GM15510 (cell line): ENCODE measurements around the gene GLYATL1B.

ENCODE experiments used
- POLR2A ChIP-seq: IDR thresholded peaks from 3 replicates; pipeline ENCODE4 v1.6.1; 2011; ENCODE audit warnings: borderline replicate concordance; ENCODE audit not compliant: insufficient read length; ENCODE audit errors: extremely low read depth

The GLYATL1B gene

GRCh38 chr11:59112494-59112893, 26.4 kb downstream of the GLYATL1B start:
- TF ChIP-seq POLR2A = no peak

GRCh38 chr11:59114344-59114743, 28.2 kb downstream of the GLYATL1B start:
- no peak for TF ChIP-seq POLR2A

- no peak for TF ChIP-seq POLR2A
Measured at GRCh38 chr11:59115553-59115952, 29.4 kb downstream of the GLYATL1B start.

- no peak for TF ChIP-seq POLR2A
Measured at GRCh38 chr11:59117774-59118173, 31.7 kb downstream of the GLYATL1B start.

- no peak for TF ChIP-seq POLR2A
Measured at GRCh38 chr11:59119826-59120225, 33.7 kb downstream of the GLYATL1B start.

GRCh38 chr11:59135648-59136461, 49.7 kb downstream of the GLYATL1B start:
- TF ChIP-seq POLR2A = no peak

GRCh38 chr11:59137190-59137589, 51.1 kb downstream of the GLYATL1B start:
- no peak for TF ChIP-seq POLR2A

GRCh38 chr11:59138643-59139042, 52.5 kb downstream of the GLYATL1B start:
- TF ChIP-seq POLR2A = no peak

- TF ChIP-seq POLR2A = no peak
Measured at GRCh38 chr11:59141191-59141590, 55.1 kb downstream of the GLYATL1B start.

GRCh38 chr11:59141673-59142460, 55.8 kb downstream of the GLYATL1B start:
- no peak for TF ChIP-seq POLR2A

GRCh38 chr11:59142530-59143507, 56.7 kb downstream of the GLYATL1B start, which contains the start of gene FAM111A:
FAM111A (plus strand) TSS chr11:59142856; CDS start chr11:59148873, 6,017 bp downstream.
- TF ChIP-seq POLR2A = peak; percentile 46

GRCh38 chr11:59144096-59144495, 58.0 kb downstream of the GLYATL1B start:
- no peak for TF ChIP-seq POLR2A
